ENCODE results near the gene ING5. TPM values are rescaled to one million over a fixed set of nuclear protein-coding genes. Genes with fewer than 3 reads are reported as not detected.

ING5 gene
- polyA plus RNA-seq, 1 experiment = 27.0 TPM

DNA sequence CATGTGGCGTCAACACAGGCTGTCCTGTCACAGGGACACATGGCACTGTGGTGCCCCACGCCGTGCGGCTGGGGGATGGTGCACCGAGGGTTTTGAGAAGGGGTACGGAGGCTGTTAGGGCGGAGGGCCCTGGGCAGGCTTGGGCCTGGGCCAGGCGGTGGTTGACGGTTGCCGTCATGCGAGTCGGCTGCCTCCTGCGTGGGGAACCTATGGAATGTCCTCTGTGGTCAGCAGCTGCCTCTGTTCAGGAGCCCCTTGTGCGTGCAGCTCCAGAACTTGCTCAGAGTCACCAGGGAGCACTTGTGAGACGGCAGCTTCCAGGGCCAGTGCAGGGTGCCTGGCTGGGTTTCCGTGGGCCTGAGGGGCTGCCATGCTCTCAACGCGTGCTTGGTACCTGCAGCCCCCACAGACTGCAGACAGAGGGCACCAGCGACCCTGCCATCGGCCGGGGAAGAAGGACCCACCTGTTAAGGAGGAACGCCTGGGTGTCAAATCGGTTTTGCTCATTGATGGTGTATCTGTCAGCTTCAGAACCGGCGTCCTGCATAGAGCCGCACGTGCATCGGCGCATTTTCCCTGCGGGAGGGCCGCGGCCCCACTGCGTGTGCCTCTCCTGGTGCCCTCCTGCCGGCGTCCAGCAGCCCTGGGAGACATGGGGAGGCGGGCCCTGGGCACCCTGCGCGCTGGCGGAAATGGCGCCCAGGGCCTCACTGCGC lies 22.6 kb downstream of the ING5 start:
- Histone ChIP-seq H3K36me3 (ENCODE audit: control insufficient read depth, insufficient read depth, low read length) (peaks cover 30% of the 10 kb centered on the region), H3K27me3 (ENCODE audit: control insufficient read depth, insufficient read depth, low read length) (no peaks in the 10 kb centered on the region), H3K4me3 (ENCODE audit: low read depth, low read length) (no peak overlapping the region)
- TF ChIP-seq, protein P1, sequence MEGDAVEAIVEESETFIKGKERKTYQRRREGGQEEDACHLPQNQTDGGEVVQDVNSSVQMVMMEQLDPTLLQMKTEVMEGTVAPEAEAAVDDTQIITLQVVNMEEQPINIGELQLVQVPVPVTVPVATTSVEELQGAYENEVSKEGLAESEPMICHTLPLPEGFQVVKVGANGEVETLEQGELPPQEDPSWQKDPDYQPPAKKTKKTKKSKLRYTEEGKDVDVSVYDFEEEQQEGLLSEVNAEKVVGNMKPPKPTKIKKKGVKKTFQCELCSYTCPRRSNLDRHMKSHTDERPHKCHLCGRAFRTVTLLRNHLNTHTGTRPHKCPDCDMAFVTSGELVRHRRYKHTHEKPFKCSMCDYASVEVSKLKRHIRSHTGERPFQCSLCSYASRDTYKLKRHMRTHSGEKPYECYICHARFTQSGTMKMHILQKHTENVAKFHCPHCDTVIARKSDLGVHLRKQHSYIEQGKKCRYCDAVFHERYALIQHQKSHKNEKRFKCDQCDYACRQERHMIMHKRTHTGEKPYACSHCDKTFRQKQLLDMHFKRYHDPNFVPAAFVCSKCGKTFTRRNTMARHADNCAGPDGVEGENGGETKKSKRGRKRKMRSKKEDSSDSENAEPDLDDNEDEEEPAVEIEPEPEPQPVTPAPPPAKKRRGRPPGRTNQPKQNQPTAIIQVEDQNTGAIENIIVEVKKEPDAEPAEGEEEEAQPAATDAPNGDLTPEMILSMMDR (IDR thresholded peaks at IDR 0.05; ENCODE audit: insufficient read depth, low read depth, low read length) = peak; percentile 26; the same call in 1 of the 2 replicates
- no peak for DNase-seq (ENCODE audit: low read depth)
- ChIA-PET POLR2A (no interaction called here), CTCF (interaction anchor here (1.2 to 1.6 kb wide), 2 partner anchors 22 to 154 kb away, joined by 5 read pairs; no protein-coding TSS in a partner anchor)

DNA sequence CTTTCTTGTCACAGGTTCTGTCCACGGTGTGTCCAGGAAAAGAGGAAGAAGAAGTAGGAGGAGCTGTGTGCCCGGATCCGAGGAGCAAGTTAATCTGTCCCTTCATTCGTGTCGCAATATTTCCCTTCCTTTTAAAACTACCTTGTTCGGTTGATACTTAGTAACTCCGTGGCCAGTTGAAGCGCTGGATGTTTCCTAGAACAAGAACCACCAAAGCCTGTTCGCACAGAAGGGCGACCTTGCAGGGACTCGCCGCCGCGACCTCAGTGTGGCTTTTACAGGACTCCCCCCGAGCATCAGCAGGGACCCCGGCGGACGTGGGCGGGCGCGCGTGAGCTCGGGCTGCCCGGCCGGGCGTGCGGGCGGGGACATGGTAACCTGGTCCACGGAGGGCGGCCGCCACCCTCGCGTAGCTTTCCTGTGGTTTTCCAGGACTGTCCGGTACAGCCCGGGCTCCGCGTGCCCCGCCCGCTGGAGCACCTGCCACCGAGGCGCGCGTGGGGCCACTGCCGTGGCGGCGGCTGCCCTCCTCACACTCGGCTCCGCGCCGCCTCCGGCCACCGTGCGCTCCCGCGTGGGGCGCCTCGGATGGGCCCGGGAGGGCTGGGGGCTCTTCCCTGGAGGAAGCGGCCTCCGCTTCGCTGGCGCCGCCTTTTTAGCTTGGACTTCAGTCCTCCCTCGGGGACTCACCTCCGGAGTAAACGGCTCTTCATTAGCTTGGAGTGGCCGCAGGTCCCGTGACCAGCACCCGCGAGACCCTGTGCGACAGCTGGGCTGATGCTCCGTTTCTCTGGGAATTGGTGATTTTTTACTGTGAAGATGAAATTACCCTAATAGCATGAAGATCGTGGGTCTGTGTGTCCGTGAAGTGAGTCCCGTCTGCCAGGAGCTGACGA lies 23.4 kb downstream of the ING5 start:
- Histone ChIP-seq H3K36me3 (ENCODE audit: control insufficient read depth, insufficient read depth, low read length) (peaks cover 25% of the 10 kb centered on the region), H3K27me3 (ENCODE audit: control insufficient read depth, insufficient read depth, low read length) (no peaks in the 10 kb centered on the region), H3K4me3 (ENCODE audit: low read depth, low read length) (no peak overlapping the region)
- ChIA-PET CTCF (interaction anchor here (1.0 to 1.6 kb wide), 3 partner anchors 9 to 153 kb away, joined by 4 to 5 read pairs (median 5); partner anchors contain the start of gene D2HGDH), POLR2A (no interaction called here)
- TF ChIP-seq, protein P1 (IDR thresholded peaks at IDR 0.05; ENCODE audit: insufficient read depth, low read depth, low read length) = no peak
- DNase-seq (ENCODE audit: low read depth) = no peak

DNA sequence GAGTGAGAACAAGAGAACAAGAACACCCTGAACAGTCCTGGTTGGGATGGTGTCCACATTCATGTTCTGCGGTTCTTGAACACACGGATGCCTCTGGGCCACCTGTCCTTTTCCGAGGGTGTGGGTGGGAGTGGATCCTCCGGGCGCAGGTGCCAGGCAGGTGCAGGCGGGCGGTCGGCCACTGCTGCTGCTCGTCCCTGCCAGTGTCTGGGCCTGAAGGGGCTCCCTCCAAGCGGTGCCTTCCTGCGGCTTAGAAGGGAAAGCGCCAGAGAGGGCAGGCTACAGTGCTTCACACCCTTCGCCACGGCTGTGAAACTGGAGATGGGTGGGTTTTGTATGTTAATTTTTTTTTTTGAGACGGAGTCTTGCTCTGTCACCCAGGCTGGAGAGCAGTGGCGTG lies 24.6 kb downstream of the ING5 start:
- CTCF ChIA-PET = interaction anchor here (1.0 to 1.1 kb wide), 2 partner anchors 8 to 9 kb away, joined by 3 to 4 read pairs; partner anchors contain the start of gene D2HGDH
- no peak overlapping the region for H3K4me3 ChIP-seq (ENCODE audit: low read depth, low read length)
- H3K36me3 ChIP-seq (ENCODE audit: control insufficient read depth, insufficient read depth, low read length) = peaks cover 14% of the 10 kb centered on the region
- POLR2A ChIA-PET = no interaction called here
- no peaks in the 10 kb centered on the region for H3K27me3 ChIP-seq (ENCODE audit: control insufficient read depth, insufficient read depth, low read length)
- DNase-seq (ENCODE audit: low read depth) = no peak
- TF ChIP-seq, protein P1 (IDR thresholded peaks at IDR 0.05; ENCODE audit: insufficient read depth, low read depth, low read length) = no peak

DNA sequence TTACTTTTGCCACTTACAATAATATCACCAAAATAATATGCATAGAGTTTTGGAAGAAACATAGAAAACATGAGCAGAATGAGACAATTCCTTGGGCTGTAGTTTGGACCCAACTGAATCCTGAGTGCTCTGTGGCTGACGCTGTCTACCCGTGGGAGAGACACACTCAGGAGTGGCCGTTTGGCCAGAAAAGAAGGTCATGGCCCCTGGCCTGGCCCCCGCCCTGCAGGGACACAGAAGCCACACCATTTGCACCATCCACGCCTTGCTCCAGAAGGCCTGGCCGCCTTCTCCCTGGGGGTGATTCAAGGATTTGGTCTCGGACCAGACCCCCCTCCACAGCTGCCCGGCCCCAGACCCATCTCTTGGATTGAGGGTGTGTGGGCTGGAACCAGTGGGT lies 26.2 kb downstream of the ING5 start:
- no peak overlapping the region for H3K4me3 ChIP-seq (ENCODE audit: low read depth, low read length)
- CTCF ChIA-PET = no interaction called here
- DNase-seq (ENCODE audit: low read depth) = no peak

More for the DNA sequence above, 26.2 kb downstream of the ING5 start:
- peaks cover 5% of the 10 kb centered on the region for H3K36me3 ChIP-seq (ENCODE audit: control insufficient read depth, insufficient read depth, low read length)
- H3K27me3 ChIP-seq (ENCODE audit: control insufficient read depth, insufficient read depth, low read length) = no peaks in the 10 kb centered on the region
- POLR2A ChIA-PET = no interaction called here
- TF ChIP-seq, protein P1 (IDR thresholded peaks at IDR 0.05; ENCODE audit: insufficient read depth, low read depth, low read length) = no peak

Data from BJ (cell line).